Spinal cord (tissue), 10 donors: ENCODE results near the gene B3GALT5. TPM values are rescaled to one million over a fixed set of nuclear protein-coding genes. Genes with fewer than 3 reads are reported as not detected.

Experiments
- DNase-seq, 6 donors: peaks; one replicate each; pipeline versions ENCODE4 v3.0.0 to v3.0.0-alpha.2; 2013 to 2015; ENCODE audit warnings: low spot score in 6 of 6, low read depth in 4 of 6
- H3K27ac ChIP-seq: one replicate; pipeline ENCODE4 v1.5.1; 2013; ENCODE audit warnings: low read depth, low read length, control low read depth
- H3K27me3 ChIP-seq: one replicate; pipeline ENCODE4 v1.6.1; 2013; ENCODE audit warnings: low read length; ENCODE audit not compliant: control insufficient read depth, insufficient read depth
- H3K36me3 ChIP-seq: one replicate; pipeline ENCODE4 v1.6.1; 2013; ENCODE audit warnings: low read length; ENCODE audit not compliant: control insufficient read depth, insufficient read depth
- H3K4me1 ChIP-seq: one replicate; pipeline ENCODE4 v1.6.1; 2013; ENCODE audit warnings: low read length; ENCODE audit not compliant: control insufficient read depth, insufficient read depth
- H3K4me3 ChIP-seq: one replicate; pipeline ENCODE4 v1.5.1; 2013; ENCODE audit warnings: low read depth, low read length, control low read depth
- H3K9me3 ChIP-seq: one replicate; pipeline ENCODE4 v1.6.1; 2013; ENCODE audit warnings: low read length; ENCODE audit not compliant: control insufficient read depth, insufficient read depth
- WGBS: methylation state at CpG from one replicate; pipeline ENCODE4 v1.1.5; 2013; ENCODE audit warnings: missing lambda C conversion rate; ENCODE audit not compliant: insufficient coverage; 5-methylcytosine and 5-hydroxymethylcytosine counted together
- polyA plus RNA-seq, 2 donors: library from polyadenylated mRNA; unstranded; fragments of 120-200 nt; gene quantifications; one replicate each; pipeline ENCODE4 v1.2.1, GENCODE V29; 2013; ENCODE audit not compliant: insufficient read length in 2 of 2
- total RNA-seq, 2 donors: library from RNA; depleted of rRNA in 1 of 2; stranded (reverse); fragments of 120-200 nt in 1 of 2; fragments of >200 nt in 1 of 2; gene quantifications; one replicate each; pipeline versions ENCODE4 v1.2.3 to v1.2.4, GENCODE V29; 2013 to 2014
- donor health status: healthy.

B3GALT5 gene
- total and polyA plus RNA-seq, 4 donors: 3.1 to 3.5 (median 3.3) TPM

DNA sequence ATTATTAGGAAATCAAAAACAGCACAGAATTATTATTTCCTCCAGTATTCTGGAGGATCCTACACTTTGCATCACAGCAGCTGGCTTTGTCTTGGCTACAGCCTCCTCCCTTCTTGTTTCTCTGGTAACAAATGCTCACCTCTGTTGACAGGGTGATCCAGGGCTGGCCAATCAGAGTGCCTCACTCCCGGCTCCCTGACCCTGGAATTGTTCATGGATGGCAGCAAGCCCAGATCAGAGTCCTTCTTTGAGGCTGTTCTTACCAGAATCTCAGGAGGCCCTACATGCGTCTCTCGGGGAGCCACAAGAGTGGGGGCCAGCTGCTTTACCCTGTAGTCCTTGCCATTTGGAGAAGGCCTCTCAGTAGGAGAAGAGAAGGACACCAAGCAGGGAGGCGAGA, 83.9 kb downstream of the B3GALT5 start:
- WGBS: 41% methylated on average over 4 of the region's 4 CpGs

GRCh38 chr21:39700318-39700717, 87.6 kb downstream of the B3GALT5 start:
- WGBS: no CpG with 5 or more reads among the region's 2 CpGs
- DNase-seq: no peak
- no peaks in the 10 kb centered on the region for H3K36me3 ChIP-seq
- H3K27ac ChIP-seq: no peak overlapping the region
- no peaks in the 10 kb centered on the region for H3K4me1 ChIP-seq
- H3K4me3 ChIP-seq: no peak overlapping the region
- H3K27me3 ChIP-seq: no peaks in the 10 kb centered on the region
- H3K9me3 ChIP-seq: peaks cover 2% of the 10 kb centered on the region

More for the DNA sequence above, 83.9 kb downstream of the B3GALT5 start:
- H3K4me1 ChIP-seq: no peaks in the 10 kb centered on the region
- peak in 4 of 6 donors; percentile 31 to 66 (median 49) for DNase-seq
- H3K27ac ChIP-seq: no peak overlapping the region
- no peak overlapping the region for H3K4me3 ChIP-seq
- no peaks in the 10 kb centered on the region for H3K27me3 ChIP-seq
- no peaks in the 10 kb centered on the region for H3K36me3 ChIP-seq
- no peaks in the 10 kb centered on the region for H3K9me3 ChIP-seq

DNA sequence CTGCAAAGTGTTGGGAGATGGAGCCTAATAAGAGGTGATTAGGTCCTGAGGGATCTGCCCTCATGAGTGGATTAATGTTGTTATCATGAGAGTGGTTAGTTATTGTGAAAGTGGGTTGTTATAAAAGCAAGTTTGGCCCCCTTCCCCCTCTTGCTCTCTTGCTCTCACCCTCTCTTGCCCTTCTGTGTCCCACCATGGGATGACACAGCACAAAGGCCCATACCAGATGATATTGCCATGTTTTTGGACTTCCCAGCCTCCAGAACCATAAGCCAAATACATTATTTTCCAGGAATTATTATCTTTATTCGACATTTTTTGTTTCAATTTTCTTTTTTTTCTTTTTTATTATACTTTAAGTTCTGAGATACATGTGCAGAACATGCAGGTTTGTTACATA, 90.8 kb downstream of the B3GALT5 start:
- H3K4me1 ChIP-seq: no peaks in the 10 kb centered on the region
- no CpG with 5 or more reads among the region's 1 CpG for WGBS
- no peaks in the 10 kb centered on the region for H3K27me3 ChIP-seq
- H3K27ac ChIP-seq: no peak overlapping the region
- no peak overlapping the region for H3K4me3 ChIP-seq
- no peaks in the 10 kb centered on the region for H3K36me3 ChIP-seq
- DNase-seq: no peak
- peaks cover 2% of the 10 kb centered on the region for H3K9me3 ChIP-seq

GRCh38 chr21:39705849-39706248, 93.1 kb downstream of the B3GALT5 start:
- Histone ChIP-seq H3K4me1 (no peaks in the 10 kb centered on the region), H3K36me3 (no peaks in the 10 kb centered on the region), H3K4me3 (no peak overlapping the region), H3K9me3 (peaks cover 2% of the 10 kb centered on the region), H3K27ac (no peak overlapping the region), H3K27me3 (no peaks in the 10 kb centered on the region)
- WGBS: 84% methylated on average over 2 of the region's 2 CpGs
- DNase-seq: no peak

- no peak overlapping the region for H3K4me3 ChIP-seq
- H3K9me3 ChIP-seq: peaks cover 2% of the 10 kb centered on the region
- no peak overlapping the region for H3K27ac ChIP-seq
- no peaks in the 10 kb centered on the region for H3K27me3 ChIP-seq
- no peaks in the 10 kb centered on the region for H3K36me3 ChIP-seq
- DNase-seq: peak in 1 of 6 donors; percentile 48
- WGBS: no CpG with 5 or more reads among the region's 1 CpG
- no peaks in the 10 kb centered on the region for H3K4me1 ChIP-seq
Observed at GRCh38 chr21:39707316-39707715, 94.6 kb downstream of the B3GALT5 start.

GRCh38 chr21:39710866-39711265, 98.1 kb downstream of the B3GALT5 start:
- H3K9me3 ChIP-seq: no peaks in the 10 kb centered on the region
- no peaks in the 10 kb centered on the region for H3K36me3 ChIP-seq
- 96% methylated on average over 2 of the region's 8 CpGs for WGBS
- no peak overlapping the region for H3K4me3 ChIP-seq
- no peaks in the 10 kb centered on the region for H3K27me3 ChIP-seq
- H3K27ac ChIP-seq: no peak overlapping the region
- no peak for DNase-seq
- H3K4me1 ChIP-seq: peaks cover 7% of the 10 kb centered on the region

- no peaks in the 10 kb centered on the region for H3K9me3 ChIP-seq
- no peak overlapping the region for H3K4me3 ChIP-seq
- no peaks in the 10 kb centered on the region for H3K36me3 ChIP-seq
- no peak overlapping the region for H3K27ac ChIP-seq
- 98% methylated on average over 4 of the region's 7 CpGs for WGBS
- no peak for DNase-seq
- H3K4me1 ChIP-seq: peaks cover 7% of the 10 kb centered on the region
- H3K27me3 ChIP-seq: no peaks in the 10 kb centered on the region
Observed at GRCh38 chr21:39712273-39712672, 99.5 kb downstream of the B3GALT5 start.

- Histone ChIP-seq H3K36me3 (no peaks in the 10 kb centered on the region), H3K9me3 (no peaks in the 10 kb centered on the region), H3K27ac (no peak overlapping the region), H3K4me1 (peaks cover 7% of the 10 kb centered on the region), H3K27me3 (no peaks in the 10 kb centered on the region), H3K4me3 (no peak overlapping the region)
- DNase-seq: no peak
- WGBS: 71% methylated on average over 2 of the region's 3 CpGs
Observed at GRCh38 chr21:39712976-39713375, 100.2 kb downstream of the B3GALT5 start.

GRCh38 chr21:39713905-39714304, 101.2 kb downstream of the B3GALT5 start:
- 78% methylated on average over 7 of the region's 7 CpGs for WGBS
- peaks cover 7% of the 10 kb centered on the region for H3K4me1 ChIP-seq
- no peaks in the 10 kb centered on the region for H3K27me3 ChIP-seq
- no peak overlapping the region for H3K4me3 ChIP-seq
- no peak overlapping the region for H3K27ac ChIP-seq
- DNase-seq: peak in 1 of 6 donors; percentile 44
- no peaks in the 10 kb centered on the region for H3K9me3 ChIP-seq
- no peaks in the 10 kb centered on the region for H3K36me3 ChIP-seq

- H3K27me3 ChIP-seq: no peaks in the 10 kb centered on the region
- WGBS: no CpG with 5 or more reads among the region's 1 CpG
- H3K36me3 ChIP-seq: no peaks in the 10 kb centered on the region
- no peaks in the 10 kb centered on the region for H3K9me3 ChIP-seq
- H3K4me3 ChIP-seq: no peak overlapping the region
- H3K27ac ChIP-seq: no peak overlapping the region
- no peak for DNase-seq
- H3K4me1 ChIP-seq: peaks cover 7% of the 10 kb centered on the region
Observed at GRCh38 chr21:39714331-39714730, 101.6 kb downstream of the B3GALT5 start.
